NCI-H526 (cell line): Measurements from ENCODE around the gene ANAPC13.

Source experiments
- DNase-seq, 2 experiments: peaks; one replicate each; lab custom pipeline; 2025; lab: John Stamatoyannopoulos, UW

ANAPC13 gene, protein sequence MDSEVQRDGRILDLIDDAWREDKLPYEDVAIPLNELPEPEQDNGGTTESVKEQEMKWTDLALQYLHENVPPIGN

DNA sequence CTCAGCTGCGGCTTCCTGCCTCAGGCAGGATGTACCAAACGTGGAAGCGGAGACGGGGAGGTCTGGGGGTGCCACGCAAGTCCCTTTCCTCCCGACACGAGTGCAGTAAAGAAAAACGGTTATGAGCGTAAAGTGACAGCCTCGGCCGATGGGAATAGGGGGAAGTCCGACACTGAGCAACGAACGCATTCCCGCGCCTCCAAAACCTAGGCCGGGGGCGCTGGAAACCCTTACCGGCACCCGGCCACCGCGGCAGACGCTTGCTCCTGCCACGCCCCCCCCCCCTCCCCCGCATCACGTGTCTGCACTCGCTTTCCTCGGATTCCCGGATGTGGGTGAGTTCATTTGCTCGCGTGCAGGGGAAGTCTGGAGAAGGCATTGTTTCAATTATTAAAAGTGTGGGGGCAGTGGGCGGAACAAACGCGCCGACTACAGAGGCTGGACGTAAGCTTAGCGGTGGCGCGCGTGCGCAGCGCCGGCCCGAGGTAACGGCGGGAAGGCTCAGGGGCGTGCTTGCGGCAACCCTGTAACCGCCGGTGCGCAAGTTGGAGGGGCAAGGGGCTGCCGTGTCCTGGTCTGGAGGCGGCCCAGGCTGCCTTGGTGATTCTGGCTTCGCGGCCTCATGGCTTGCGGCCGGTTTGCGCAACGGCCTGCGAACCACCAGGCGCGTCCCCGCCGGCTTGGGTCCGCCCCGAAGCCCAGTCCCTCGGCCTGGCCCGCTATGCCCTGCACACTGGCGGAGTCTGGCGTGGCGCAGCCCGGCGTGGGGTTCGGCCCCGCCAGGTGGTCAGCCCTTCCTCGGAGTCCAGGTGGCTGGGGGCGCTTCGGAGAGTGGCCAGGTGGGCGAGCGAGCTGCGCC is at the start of gene ANAPC13, which contains the start of gene CEP63:
Gene ANAPC13, minus strand, starts transcription at position 268 of the 859 bp plus-strand sequence. CDS start 3,081 bp downstream, outside the sequence.
Gene CEP63, plus strand, starts transcription at position 340 of the 859 bp plus-strand sequence. CDS start 9,264 bp downstream, outside the sequence.
- peak; percentile 98 for DNase-seq

- DNase-seq = no peak
Measured at GRCh38 chr3:134535186-134535970, 49.6 kb upstream of the ANAPC13 start.

DNA sequence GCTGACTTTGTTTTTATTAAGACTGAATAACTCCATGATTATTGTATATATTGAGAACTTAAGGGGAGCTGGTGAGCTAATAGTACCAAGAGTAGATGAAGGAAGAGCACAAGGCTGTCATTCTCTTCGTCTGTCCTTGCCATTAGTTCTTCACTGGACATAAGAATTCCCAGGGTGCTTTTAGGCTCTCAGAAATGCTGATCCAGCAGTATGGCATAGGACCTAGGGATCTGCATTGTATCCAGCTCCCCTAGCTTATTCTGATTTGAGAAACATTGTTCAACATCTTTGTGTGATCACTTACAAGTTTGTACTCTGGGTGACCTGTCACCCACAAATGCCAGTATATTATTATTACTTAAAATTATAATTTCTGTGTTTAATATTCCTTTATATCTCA is 47.7 kb upstream of the ANAPC13 start:
- DNase-seq = no peak

GRCh38 chr3:134527538-134528186 is 41.9 kb upstream of the ANAPC13 start:
- no peak for DNase-seq

- no peak for DNase-seq
Measured at GRCh38 chr3:134527037-134527436, 41.3 kb upstream of the ANAPC13 start.

DNA sequence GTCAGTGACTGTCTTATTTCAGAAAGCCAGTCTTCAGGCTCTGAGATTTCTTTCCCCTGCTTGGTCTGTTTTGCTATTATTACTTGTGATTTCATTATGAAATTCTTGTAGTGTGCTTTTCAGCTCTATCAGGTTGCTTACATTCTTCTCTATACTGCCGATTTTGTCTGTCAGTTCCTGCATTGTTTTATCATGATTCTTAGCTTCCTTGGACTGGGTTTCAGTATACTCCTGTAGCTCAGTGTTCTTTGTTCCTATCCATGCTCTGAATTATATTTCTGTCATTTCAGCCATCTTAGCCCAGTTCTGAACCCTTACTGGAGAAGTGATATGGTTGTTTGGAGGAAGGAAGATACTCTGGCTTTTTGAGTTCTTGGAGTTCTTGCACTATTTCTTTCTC is 40.5 kb upstream of the ANAPC13 start:
- no peak for DNase-seq

- no peak for DNase-seq
Measured at GRCh38 chr3:134525293-134525692, 39.5 kb upstream of the ANAPC13 start.

DNA sequence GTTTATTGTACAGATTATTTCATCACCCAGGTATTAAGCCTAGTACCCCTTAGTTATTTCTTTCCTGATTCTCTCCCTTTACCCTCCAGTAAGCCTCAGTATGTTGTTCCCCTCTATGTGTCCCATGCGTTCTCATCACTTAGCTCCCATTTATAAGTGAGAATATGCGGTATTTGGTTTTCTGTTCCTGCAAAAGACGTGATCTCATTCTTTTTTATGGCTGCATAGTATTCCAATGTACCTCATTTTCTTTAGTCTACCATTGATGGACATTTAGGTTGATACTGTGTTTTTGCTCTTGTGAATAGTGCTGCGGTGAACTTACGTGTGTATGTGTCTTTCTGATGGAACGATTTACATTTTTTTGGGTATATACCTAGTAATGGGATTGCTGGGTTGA is 36.8 kb upstream of the ANAPC13 start:
- no peak for DNase-seq

GRCh38 chr3:134517791-134518190 is 32.0 kb upstream of the ANAPC13 start:
- DNase-seq = no peak

DNA sequence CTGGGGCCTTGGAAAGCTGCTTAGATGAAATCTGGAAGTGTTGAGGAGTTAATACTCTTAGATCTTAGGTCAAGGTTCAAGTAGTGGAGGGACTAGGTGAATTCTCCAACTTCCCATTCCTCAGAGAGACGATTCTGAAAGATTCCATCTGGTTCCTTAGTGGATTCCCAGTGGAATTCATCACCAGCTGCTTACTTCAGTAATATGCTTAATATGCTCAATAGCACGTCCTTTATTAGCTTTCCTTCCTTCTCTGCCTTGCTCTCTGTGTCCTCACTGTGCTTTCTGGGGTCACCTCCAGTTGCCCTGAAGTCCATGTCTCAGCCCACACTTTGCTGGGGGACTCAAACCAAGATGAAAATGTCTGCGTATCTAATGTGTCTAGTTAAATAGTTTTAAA is 31.1 kb upstream of the ANAPC13 start:
- DNase-seq = no peak

- DNase-seq = no peak
Measured at GRCh38 chr3:134511500-134511899, 25.7 kb upstream of the ANAPC13 start.

DNA sequence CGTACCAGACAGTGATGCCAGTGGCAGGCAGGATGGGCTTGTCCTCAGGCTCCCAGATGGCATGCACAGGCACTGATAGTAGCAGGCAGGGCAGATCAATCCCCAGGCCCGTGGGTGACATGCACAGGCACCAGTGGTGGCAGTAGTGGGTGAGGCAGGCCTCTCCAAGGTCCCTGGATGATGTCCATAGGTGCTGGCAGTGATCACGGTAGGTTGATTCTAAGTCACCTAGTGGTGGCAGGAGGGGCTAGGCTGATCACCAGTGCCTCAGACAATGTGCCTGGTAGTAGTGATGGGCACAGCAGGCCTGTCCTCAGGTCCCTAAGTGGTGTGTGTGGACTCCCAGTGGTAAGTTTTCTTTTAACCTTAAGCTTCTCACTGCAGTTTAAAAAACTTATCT is 19.7 kb upstream of the ANAPC13 start:
- no peak for DNase-seq

DNA sequence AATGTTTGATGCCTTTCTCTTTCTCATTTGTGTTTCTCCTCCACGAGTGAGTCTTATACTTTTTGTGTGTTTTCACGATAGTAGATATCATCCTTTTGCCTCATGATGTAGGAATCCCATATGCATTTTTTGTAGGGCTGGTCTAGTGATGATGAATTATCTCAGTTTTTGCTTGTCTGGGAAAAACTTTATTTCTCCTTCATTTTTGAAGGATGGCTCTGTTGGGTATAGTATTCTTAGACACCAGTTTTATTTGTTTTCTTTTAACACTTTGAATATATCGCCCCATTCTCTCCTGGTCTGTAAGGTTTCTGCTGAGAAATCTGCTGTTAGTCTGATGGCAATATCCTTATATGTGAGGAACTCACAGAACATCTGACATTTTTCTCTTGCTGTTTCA is 18.3 kb upstream of the ANAPC13 start:
- no peak for DNase-seq

DNA sequence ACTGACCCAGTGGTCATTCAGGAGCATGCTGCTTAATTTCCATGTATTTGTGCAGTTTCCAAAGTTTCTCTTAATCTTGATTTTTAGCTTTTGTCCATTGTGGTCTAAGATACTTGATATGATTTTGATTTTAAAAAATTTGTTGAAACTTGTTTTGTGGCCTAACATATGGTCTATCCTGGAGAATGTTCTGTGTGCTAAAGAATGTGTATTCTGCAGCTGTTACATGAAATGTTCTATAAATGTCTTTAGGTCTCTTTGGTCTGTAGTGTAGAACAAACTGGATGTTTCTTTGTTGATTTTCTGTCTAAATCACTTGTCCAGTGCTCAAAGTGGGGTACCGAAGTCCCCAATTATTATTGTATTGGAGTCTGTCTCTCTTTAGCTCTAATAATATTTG is 17.5 kb upstream of the ANAPC13 start:
- no peak for DNase-seq

DNA sequence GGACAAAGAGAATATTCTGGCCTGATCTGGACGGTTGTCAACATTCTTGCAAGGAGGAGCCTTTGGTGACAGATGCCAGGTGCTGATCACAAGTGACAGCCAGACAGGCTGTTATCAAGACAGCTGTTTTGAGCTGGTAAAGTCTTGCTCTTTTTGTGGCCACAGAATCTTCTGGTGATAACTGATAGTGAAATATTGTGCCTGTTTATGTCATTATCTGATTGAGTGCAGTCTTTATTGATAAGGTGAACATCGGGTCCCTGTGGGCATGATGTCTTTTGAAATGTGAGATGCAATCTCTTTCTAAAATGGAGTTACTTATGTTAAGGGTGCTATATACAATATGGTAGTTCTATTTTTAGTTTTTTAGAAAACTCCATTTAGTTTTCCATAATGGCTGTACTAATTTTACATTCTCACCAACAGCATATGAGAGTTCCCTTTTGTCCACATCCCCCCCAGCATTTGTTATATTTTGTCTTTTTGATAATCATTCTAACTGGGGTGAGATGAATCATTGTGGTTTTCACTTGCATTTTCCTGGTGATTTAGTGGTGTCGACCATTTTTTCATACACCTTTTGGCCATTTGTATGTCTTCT is 10.8 kb upstream of the ANAPC13 start:
- no peak for DNase-seq

GRCh38 chr3:134495980-134496379 is 10.2 kb upstream of the ANAPC13 start:
- DNase-seq = no peak

- no peak for DNase-seq
Measured at GRCh38 chr3:134494495-134494894, 8.7 kb upstream of the ANAPC13 start.

DNA sequence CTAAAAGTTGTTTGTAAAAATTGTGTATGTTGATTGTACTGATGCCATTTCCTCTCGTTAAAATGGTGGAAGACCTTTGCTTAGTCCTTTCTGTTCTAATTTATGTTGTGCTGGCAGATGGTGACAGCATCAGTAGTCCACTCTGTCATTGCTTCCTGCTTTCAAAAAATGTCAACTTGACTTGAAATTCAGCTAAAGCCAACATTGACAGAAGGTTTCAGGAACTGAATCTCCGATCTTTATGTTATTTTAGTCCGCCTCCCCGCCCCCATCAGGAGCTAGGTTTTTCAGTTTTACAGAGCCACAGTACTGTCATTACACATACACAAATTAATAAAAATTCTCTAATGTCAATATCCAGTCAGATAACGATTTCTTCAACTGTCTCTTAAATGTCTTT is 1.6 kb upstream of the ANAPC13 start:
- no peak for DNase-seq

DNA sequence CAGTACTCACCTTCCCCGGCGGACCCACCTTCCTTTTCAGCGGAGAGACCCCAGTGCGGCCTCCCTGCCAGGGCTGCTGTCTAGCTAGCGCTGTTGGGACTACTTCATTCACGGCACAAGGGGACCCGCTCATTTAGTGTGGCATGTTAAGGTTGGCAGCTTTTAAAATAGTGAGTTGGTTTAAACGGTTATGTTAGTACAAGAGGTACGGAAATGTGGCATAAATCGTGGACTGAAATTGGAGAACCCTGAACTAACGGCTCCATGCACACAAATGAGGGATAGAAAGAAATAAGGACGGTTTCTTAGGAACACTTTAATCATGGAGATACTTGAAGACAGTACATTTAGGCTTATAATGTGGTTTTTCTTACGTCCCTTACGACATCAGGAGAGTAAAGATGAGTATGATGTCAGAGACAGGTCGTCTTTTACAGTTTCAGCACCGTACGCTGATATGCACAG is 824 bp upstream of the ANAPC13 start:
- DNase-seq = peak in 1 of 2 experiments; percentile 63

DNA sequence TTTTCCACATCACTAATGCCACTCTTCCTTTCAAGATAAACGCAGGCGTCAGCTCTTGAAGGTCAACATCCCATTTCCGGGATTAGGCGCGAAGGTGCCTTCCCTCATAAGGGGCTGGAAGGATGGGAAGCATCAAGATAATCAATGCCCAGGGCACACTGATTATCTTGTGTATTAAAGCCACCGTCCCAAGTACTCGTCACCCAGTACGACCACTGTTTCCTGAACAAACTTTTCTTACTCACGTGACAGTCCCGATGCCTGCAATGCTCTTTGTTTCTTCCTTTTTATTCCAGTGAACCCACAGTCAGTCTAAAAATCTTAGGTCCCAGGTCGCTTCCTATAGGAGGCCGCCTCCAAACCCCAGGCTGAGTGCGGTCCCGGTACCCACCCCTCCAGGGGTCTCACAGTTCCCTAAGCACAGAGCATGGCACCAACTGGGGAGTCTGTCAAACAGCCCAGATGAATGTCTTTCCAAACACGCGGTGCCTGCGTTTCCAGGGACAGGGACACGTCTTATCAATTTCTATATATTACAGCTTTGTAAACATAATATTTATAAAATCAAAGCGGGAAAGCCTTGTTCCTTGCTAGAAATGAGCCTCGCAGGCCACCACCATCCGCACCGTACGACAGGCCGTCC is 589 bp downstream of the ANAPC13 start:
- DNase-seq = peak; percentile 57 to 58

DNA sequence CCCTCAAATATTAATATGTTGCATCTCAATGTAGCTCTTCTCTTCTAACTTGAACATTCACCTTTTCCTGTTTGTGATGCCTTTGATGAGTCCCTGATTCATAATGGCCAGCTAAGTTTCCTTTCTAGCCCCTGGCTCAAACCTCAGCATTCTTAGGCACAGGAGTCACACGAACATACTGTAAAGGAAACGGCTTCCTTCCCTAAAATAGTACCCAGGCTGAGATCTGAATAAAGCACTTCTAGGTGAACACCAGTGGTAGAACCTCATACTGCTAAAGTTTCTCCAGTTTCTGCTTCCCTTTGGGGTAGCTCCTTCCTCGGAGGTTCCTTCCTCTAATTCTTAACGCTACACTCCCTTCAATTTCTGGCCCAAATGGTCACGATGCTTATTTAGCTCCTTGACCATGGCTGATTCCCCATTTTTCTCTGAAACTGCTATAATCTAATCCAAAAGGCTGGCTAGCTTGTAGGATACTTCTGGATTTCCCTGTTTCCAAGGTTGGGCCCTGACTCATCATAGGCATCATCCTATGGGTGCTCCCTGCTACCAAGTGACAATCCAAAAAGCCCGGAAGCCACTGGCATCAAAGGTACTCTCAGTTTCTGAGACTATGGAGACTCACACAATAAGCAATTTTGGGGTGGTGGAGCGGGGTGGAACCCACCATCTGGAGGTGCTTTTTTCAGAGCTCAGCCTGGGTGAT is 2.4 kb downstream of the ANAPC13 start:
- DNase-seq = no peak
